Spinal cord (tissue), 10 donors: Measurements from ENCODE around the gene ARL11. TPM values are rescaled to one million over a fixed set of nuclear protein-coding genes. Genes with fewer than 3 reads are reported as not detected.

Experiments used
- DNase-seq, 6 donors: peaks; one replicate each; pipeline versions ENCODE4 v3.0.0 to v3.0.0-alpha.2; 2013 to 2015; ENCODE audit warnings: low spot score in 6 of 6, low read depth in 4 of 6
- H3K27ac ChIP-seq: one replicate; pipeline ENCODE4 v1.5.1; 2013; ENCODE audit warnings: low read depth, low read length, control low read depth
- H3K27me3 ChIP-seq: one replicate; pipeline ENCODE4 v1.6.1; 2013; ENCODE audit warnings: low read length; ENCODE audit not compliant: control insufficient read depth, insufficient read depth
- H3K36me3 ChIP-seq: one replicate; pipeline ENCODE4 v1.6.1; 2013; ENCODE audit warnings: low read length; ENCODE audit not compliant: control insufficient read depth, insufficient read depth
- H3K4me1 ChIP-seq: one replicate; pipeline ENCODE4 v1.6.1; 2013; ENCODE audit warnings: low read length; ENCODE audit not compliant: control insufficient read depth, insufficient read depth
- H3K4me3 ChIP-seq: one replicate; pipeline ENCODE4 v1.5.1; 2013; ENCODE audit warnings: low read depth, low read length, control low read depth
- H3K9me3 ChIP-seq: one replicate; pipeline ENCODE4 v1.6.1; 2013; ENCODE audit warnings: low read length; ENCODE audit not compliant: control insufficient read depth, insufficient read depth
- WGBS: methylation state at CpG from one replicate; pipeline ENCODE4 v1.1.5; 2013; ENCODE audit warnings: missing lambda C conversion rate; ENCODE audit not compliant: insufficient coverage; 5-methylcytosine and 5-hydroxymethylcytosine counted together
- polyA plus RNA-seq, 2 donors: library from polyadenylated mRNA; unstranded; fragments of 120-200 nt; gene quantifications; one replicate each; pipeline ENCODE4 v1.2.1, GENCODE V29; 2013; ENCODE audit not compliant: insufficient read length in 2 of 2
- total RNA-seq, 2 donors: library from RNA; depleted of rRNA in 1 of 2; stranded (reverse); fragments of 120-200 nt in 1 of 2; fragments of >200 nt in 1 of 2; gene quantifications; one replicate each; pipeline versions ENCODE4 v1.2.3 to v1.2.4, GENCODE V29; 2013 to 2014
- donor health status: healthy.

The ARL11 gene
- total and polyA plus RNA-seq, 4 donors = 0.24 to 0.79 (median 0.38) TPM

DNA sequence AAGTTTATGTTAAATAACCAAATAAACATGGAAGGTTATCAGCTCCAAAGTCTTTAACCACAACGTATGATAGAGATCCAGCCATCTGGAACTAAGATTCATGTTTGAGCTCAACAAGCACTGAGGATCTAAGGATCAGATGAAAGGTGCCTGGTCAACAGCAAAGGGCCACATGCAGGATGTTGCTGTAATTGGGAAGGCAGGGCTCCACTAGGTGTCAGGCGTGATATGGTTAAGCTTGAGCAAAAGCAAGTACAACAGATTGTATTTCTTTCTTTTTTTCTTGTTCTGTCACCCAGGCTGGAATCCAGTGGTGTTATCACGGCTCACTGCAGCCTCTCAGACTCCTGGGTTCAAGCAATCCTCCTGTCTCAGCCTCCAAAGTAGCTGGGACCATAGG, 50.9 kb downstream of the ARL11 start:
- Histone ChIP-seq H3K4me3 (no peak overlapping the region), H3K36me3 (peaks cover 7% of the 10 kb centered on the region), H3K9me3 (peaks cover 1% of the 10 kb centered on the region), H3K27me3 (no peaks in the 10 kb centered on the region), H3K4me1 (no peaks in the 10 kb centered on the region), H3K27ac (no peak overlapping the region)
- 71% methylated on average over 2 of the region's 3 CpGs for WGBS
- peak in 2 of 6 donors; percentile 18 to 24 for DNase-seq

DNA sequence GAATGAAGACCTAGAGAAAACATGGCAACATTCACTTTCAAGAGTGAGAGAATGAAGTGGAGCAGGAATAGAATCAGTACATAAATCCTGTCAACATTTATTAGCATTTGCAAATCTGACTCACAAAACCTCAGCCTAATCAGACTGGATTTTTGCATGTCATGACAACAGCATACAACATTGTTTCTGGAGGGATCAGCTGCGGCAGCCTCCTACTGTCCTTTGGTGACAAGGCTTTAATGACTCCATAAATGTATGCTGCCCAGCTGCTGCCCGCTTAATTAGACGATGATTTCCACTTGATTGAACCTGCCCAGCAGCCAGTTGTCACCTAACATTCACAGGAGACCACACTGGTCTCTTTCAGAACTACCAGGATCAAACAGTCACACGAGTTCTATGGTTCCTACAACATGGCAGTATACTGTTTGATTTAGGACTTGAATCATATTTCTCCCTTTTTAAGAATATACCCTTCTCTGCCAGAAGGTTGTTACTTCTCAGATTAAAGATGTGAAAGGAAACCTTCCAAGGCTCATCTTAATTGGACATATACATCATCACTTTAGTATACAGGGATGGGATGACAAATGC, 53.6 kb downstream of the ARL11 start:
- Histone ChIP-seq H3K9me3 (peaks cover 1% of the 10 kb centered on the region), H3K27me3 (no peaks in the 10 kb centered on the region), H3K36me3 (peaks cover 7% of the 10 kb centered on the region), H3K4me3 (no peak overlapping the region), H3K4me1 (no peaks in the 10 kb centered on the region), H3K27ac (no peak overlapping the region)
- WGBS = 20% methylated on average over 3 of the region's 4 CpGs
- DNase-seq = peak in 2 of 6 donors; percentile 71 to 83

Other genes starting within 250 kb of the ARL11 start
- gene CAB39L, start 184.4 kb upstream of the ARL11 start, total RNA-seq = 10 to 100 TPM; 38.8 to 44.1 TPM
- 10 to 100 TPM; 31.8 to 34.2 TPM for gene CAB39L, start 184.4 kb upstream of the ARL11 start, polyA plus RNA-seq
- 10 to 100 TPM; 17.6 to 22.0 TPM for gene SETDB2, start 184.2 kb upstream of the ARL11 start, total RNA-seq
- gene SETDB2, start 184.2 kb upstream of the ARL11 start, polyA plus RNA-seq = 10 to 100 TPM; 11.9 to 13.8 TPM
- 10 to 100 TPM; 20.5 to 26.2 TPM for gene PHF11, start 132.6 kb upstream of the ARL11 start, total RNA-seq
- gene PHF11, start 132.6 kb upstream of the ARL11 start, polyA plus RNA-seq = 10 to 100 TPM; 29.7 to 34.0 TPM
- 10 to 100 TPM; 24.0 to 29.1 TPM for gene RCBTB1, start 42.9 kb upstream of the ARL11 start, total RNA-seq
- gene RCBTB1, start 42.9 kb upstream of the ARL11 start, polyA plus RNA-seq = 10 to 100 TPM; 39.7 to 47.6 TPM
- 10 to 100 TPM; 38.3 to 44.6 TPM for gene EBPL, start 63.0 kb downstream of the ARL11 start, total RNA-seq
- gene EBPL, start 63.0 kb downstream of the ARL11 start, polyA plus RNA-seq = 10 to 100 TPM; 42.1 to 44.4 TPM
- gene KPNA3, start 164.2 kb downstream of the ARL11 start, total RNA-seq = 10 to 100 TPM; 33.9 to 57.4 TPM
- gene KPNA3, start 164.2 kb downstream of the ARL11 start, polyA plus RNA-seq = 10 to 100 TPM; 45.3 to 58.2 TPM